Activated B cell treated with CpG ODN at 0.5 μM for 24 hours (primary cell): ENCODE measurements around the gene ZNF197. TPM values are rescaled to one million over a fixed set of nuclear protein-coding genes. Genes with fewer than 3 reads are reported as not detected.
"Not testable (repeated sequence)": the region's sequence is repeated elsewhere in the genome, so short reads cannot be mapped to it uniquely, and the experiment has no call there.

Source experiments
- ATAC-seq: fragments of 200-7000 bp; cut with Tn5 transposase; one replicate; pipeline ENCODE4 v1.10.0; 2021; ENCODE audit warnings: low read depth, mild to moderate bottlenecking, moderate library complexity
- CTCF ChIA-PET: fragments of 350-600 bp; sonication (Branson Sonifier 250); formaldehyde crosslinking; loops from one replicate; lab custom pipeline; 2021; ENCODE audit warnings: antibody characterized with exemption; lab: Charles Lee
- POLR2A ChIA-PET: fragments of 350-600 bp; sonication (Branson Sonifier 250); formaldehyde crosslinking; loops from one replicate; lab custom pipeline; 2021; ENCODE audit warnings: antibody characterized with exemption; lab: Charles Lee
- DNase-seq: peaks from one replicate; pipeline ENCODE4 v3.0.0; 2022
- H3K27ac Mint-ChIP-seq: one replicate; pipeline ENCODE4 v1.8.0; 2020; ENCODE audit warnings: mixed read lengths
- H3K27me3 Mint-ChIP-seq: one replicate; pipeline ENCODE4 v1.8.0; 2021; ENCODE audit warnings: mixed read lengths
- H3K36me3 Mint-ChIP-seq: one replicate; pipeline ENCODE4 v1.8.0; 2021; ENCODE audit warnings: low read depth, mixed read lengths
- H3K4me1 Mint-ChIP-seq: one replicate; pipeline ENCODE4 v1.8.0; 2021; ENCODE audit warnings: mixed read lengths
- H3K4me3 Mint-ChIP-seq: one replicate; pipeline ENCODE4 v1.8.0; 2020; ENCODE audit warnings: mild to moderate bottlenecking, mixed read lengths
- H3K9me3 Mint-ChIP-seq: one replicate; pipeline ENCODE4 v1.8.0; 2020; ENCODE audit warnings: mixed read lengths
- CTCF ChIP-seq: fragments of 200-600 bp; IDR thresholded peaks from one replicate; pipeline ENCODE4 v1.8.0; 2022; ENCODE audit warnings: antibody characterized with exemption, mild to moderate bottlenecking
- intact Hi-C: fragments of 100-400 bp; cut with micrococcal nuclease; formaldehyde crosslinking; loops from one replicate; pipeline ENCODE4 v1.15.1; 2024
- total RNA-seq: library from RNA; stranded (reverse); gene quantifications from 2 replicates; pipeline ENCODE4 v1.2.3, GENCODE V29; 2022

Gene ZNF197
- total RNA-seq, 1 donor from 2014 or later, result 16.9 TPM

DNA sequence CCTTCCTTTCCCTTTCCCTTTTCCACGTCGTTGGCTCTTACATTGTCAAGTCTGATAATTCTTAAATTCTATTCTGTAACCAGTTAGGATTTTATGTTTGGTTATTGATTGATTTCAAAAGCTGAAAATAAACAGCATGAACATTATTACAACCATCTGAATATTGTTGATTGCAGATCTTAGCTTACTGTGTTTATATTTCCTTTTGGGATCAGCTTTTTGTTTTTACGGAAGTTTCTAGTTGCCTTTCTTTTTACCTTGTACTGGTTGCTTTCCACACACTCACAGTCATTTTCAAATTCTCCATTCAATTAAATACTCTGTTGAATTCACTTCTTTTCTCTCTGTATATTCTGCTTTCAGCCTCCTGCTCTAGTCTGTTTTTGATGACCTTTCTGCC, 40.3 kb downstream of the ZNF197 start:
- Mint-ChIP-seq H3K4me3 (no peak overlapping the region), H3K27ac (no peak overlapping the region), H3K4me1 (no peaks in the 10 kb centered on the region), H3K36me3 (peaks cover 18% of the 10 kb centered on the region), H3K9me3 (peaks cover 13% of the 10 kb centered on the region), H3K27me3 (no peaks in the 10 kb centered on the region)
- no peak for TF ChIP-seq CTCF
- intact Hi-C loops, result no loop called here
- ATAC-seq (no peak), DNase-seq (no peak)
- CTCF ChIA-PET, result no interaction called here
- POLR2A ChIA-PET, result no interaction called here

DNA sequence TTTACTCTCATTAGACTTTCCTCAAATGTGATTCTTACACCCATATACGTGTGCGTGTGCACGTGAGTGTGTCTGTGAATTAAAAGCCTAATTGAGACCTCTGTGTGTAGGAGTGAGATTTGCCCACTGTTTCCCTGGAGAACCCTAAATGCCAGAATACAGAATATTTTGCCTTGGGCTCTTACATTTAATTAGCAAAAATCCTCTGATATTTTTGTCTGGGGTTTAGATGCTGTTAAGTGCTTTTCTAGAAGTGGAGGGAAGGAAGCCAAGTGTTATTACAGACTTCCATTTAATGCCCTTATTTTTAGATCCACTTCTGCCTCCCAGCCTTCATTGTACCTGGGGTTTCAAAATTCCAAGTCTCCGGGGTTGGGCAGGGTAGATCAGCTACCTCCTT, 41.5 kb downstream of the ZNF197 start:
- TF ChIP-seq CTCF, result no peak
- Mint-ChIP-seq H3K27me3 (no peaks in the 10 kb centered on the region), H3K4me3 (no peak overlapping the region), H3K9me3 (peaks cover 8% of the 10 kb centered on the region), H3K27ac (no peak overlapping the region), H3K4me1 (no peaks in the 10 kb centered on the region), H3K36me3 (peaks cover 6% of the 10 kb centered on the region)
- ChIA-PET CTCF (no interaction called here), POLR2A (no interaction called here)
- intact Hi-C loops, result no loop called here
- ATAC-seq, result no peak
- no peak for DNase-seq

- no peaks in the 10 kb centered on the region for H3K27me3 Mint-ChIP-seq
- POLR2A ChIA-PET, result no interaction called here
- H3K9me3 Mint-ChIP-seq, result peaks cover 15% of the 10 kb centered on the region
- CTCF ChIA-PET, result no interaction called here
- ATAC-seq (no peak), DNase-seq (no peak)
- H3K4me1 Mint-ChIP-seq, result no peaks in the 10 kb centered on the region
- no peak overlapping the region for H3K4me3 Mint-ChIP-seq
- H3K36me3 Mint-ChIP-seq, result no peaks in the 10 kb centered on the region
- no peak overlapping the region for H3K27ac Mint-ChIP-seq
- intact Hi-C loops, result no loop called here
- TF ChIP-seq CTCF, result no peak
Observed at GRCh38 chr3:44669760-44670159, 44.9 kb downstream of the ZNF197 start.

GRCh38 chr3:44673466-44673865, 48.6 kb downstream of the ZNF197 start:
- DNase-seq, H3K4me3 Mint-ChIP-seq, CTCF ChIA-PET, POLR2A ChIA-PET, H3K9me3 Mint-ChIP-seq, H3K27ac Mint-ChIP-seq, ATAC-seq, H3K36me3 Mint-ChIP-seq, H3K4me1 Mint-ChIP-seq, intact Hi-C loops, H3K27me3 Mint-ChIP-seq: not testable (repeated sequence)

- H3K27ac Mint-ChIP-seq, result no peak overlapping the region
- TF ChIP-seq CTCF, result no peak
- H3K9me3 Mint-ChIP-seq, result peaks cover 9% of the 10 kb centered on the region
- H3K4me1 Mint-ChIP-seq, result no peaks in the 10 kb centered on the region
- no peak for DNase-seq
- intact Hi-C loops, result no loop called here
- POLR2A ChIA-PET, result no interaction called here
- CTCF ChIA-PET, result no interaction called here
- H3K4me3 Mint-ChIP-seq, result no peak overlapping the region
- no peaks in the 10 kb centered on the region for H3K27me3 Mint-ChIP-seq
- no peak for ATAC-seq
- no peaks in the 10 kb centered on the region for H3K36me3 Mint-ChIP-seq
Observed at GRCh38 chr3:44674211-44674610, 49.4 kb downstream of the ZNF197 start.

GRCh38 chr3:44678480-44679116, 53.8 kb downstream of the ZNF197 start:
- POLR2A ChIA-PET, result no interaction called here
- intact Hi-C loops, result no loop called here
- Mint-ChIP-seq H3K9me3 (peaks cover 12% of the 10 kb centered on the region), H3K4me3 (no peak overlapping the region), H3K27me3 (no peaks in the 10 kb centered on the region), H3K36me3 (peaks cover 20% of the 10 kb centered on the region), H3K27ac (no peak overlapping the region), H3K4me1 (no peaks in the 10 kb centered on the region)
- no peak for ATAC-seq
- CTCF ChIA-PET, result no interaction called here
- no peak for TF ChIP-seq CTCF
- DNase-seq, result no peak
